D341Med (cell line): Measurements from ENCODE around the gene KIFC1.
A peak's percentile ranks its signal among the peaks of the same experiment; 100 is the strongest.
"Not testable (repeated sequence)": the region's sequence is repeated elsewhere in the genome, so short reads cannot be mapped to it uniquely, and the experiment has no call there.

ENCODE experiments used
- DNase-seq: peaks from one replicate; pipeline ENCODE4 v3.0.0; 2012; ENCODE audit warnings: low spot score

The KIFC1 gene

GRCh38 chr6:33375143-33375671, 16.4 kb upstream of the KIFC1 start:
- no peak for DNase-seq

GRCh38 chr6:33377171-33377570, 14.5 kb upstream of the KIFC1 start:
- no peak for DNase-seq

GRCh38 chr6:33379184-33379583, 12.4 kb upstream of the KIFC1 start:
- not testable (repeated sequence) for DNase-seq

- no peak for DNase-seq
Observed at GRCh38 chr6:33380272-33380981, 11.2 kb upstream of the KIFC1 start.

- DNase-seq = no peak
Observed at GRCh38 chr6:33383427-33384185, 8.0 kb upstream of the KIFC1 start.

GRCh38 chr6:33384581-33385020, 7.0 kb upstream of the KIFC1 start:
- no peak for DNase-seq

- DNase-seq = no peak
Observed at GRCh38 chr6:33390173-33390572, 1.4 kb upstream of the KIFC1 start.

GRCh38 chr6:33390767-33391277, 801 bp upstream of the KIFC1 start:
- no peak for DNase-seq

- no peak for DNase-seq
Observed at GRCh38 chr6:33391922-33392594, 435 bp downstream of the KIFC1 start.

- DNase-seq = no peak
Observed at GRCh38 chr6:33392595-33392948, 949 bp downstream of the KIFC1 start.

GRCh38 chr6:33392979-33393378, 1.4 kb downstream of the KIFC1 start:
- no peak for DNase-seq

GRCh38 chr6:33397541-33397940, 5.9 kb downstream of the KIFC1 start:
- no peak for DNase-seq

- DNase-seq = not testable (repeated sequence)
Observed at GRCh38 chr6:33398601-33399000, 7.0 kb downstream of the KIFC1 start.

- DNase-seq = not testable (repeated sequence)
Observed at GRCh38 chr6:33399881-33400280, 8.3 kb downstream of the KIFC1 start.

GRCh38 chr6:33404884-33405283, 13.3 kb downstream of the KIFC1 start:
- no peak for DNase-seq

- DNase-seq = no peak
Observed at GRCh38 chr6:33405386-33405940, 13.8 kb downstream of the KIFC1 start.

GRCh38 chr6:33406126-33406525, 14.5 kb downstream of the KIFC1 start:
- DNase-seq = no peak

- no peak for DNase-seq
Observed at GRCh38 chr6:33407132-33407718, 15.6 kb downstream of the KIFC1 start.

- peak; percentile 98 for DNase-seq
Observed at GRCh38 chr6:33410050-33410710, 18.6 kb downstream of the KIFC1 start.

GRCh38 chr6:33410711-33411631, 19.3 kb downstream of the KIFC1 start, which contains the start of gene PHF1:
Gene PHF1, plus strand, starts transcription at chr6:33411014. Its CDS starts 1,250 bp downstream, at chr6:33412264.
- DNase-seq = peak; percentile 86
